Sigmoid colon (tissue), 4 donors: ENCODE results near the gene KRTAP12-3.

Experiments
- CTCF ChIP-seq, 4 experiments: fragments of 450-650 bp in 3 of 4; fragments of 200-600 bp in 1 of 4; IDR thresholded peaks; one replicate each; pipeline ENCODE4 v1.5.1; 2016 to 2019; ENCODE audit warnings: antibody characterized with exemption in 4 of 4, mild to moderate bottlenecking in 3 of 4, moderate library complexity in 2 of 4
- EP300 ChIP-seq, 4 donors: sonication (generic); formaldehyde crosslinking; IDR thresholded peaks; one replicate each; pipeline ENCODE4 v1.6.1; 2017; ENCODE audit warnings: antibody characterized with exemption in 4 of 4
- POLR2A ChIP-seq, 2 donors: fragments of 450-650 bp; IDR thresholded peaks; one replicate each; pipeline ENCODE4 v1.6.1; 2016; ENCODE audit warnings: antibody characterized with exemption in 2 of 2, mild to moderate bottlenecking in 2 of 2, moderate library complexity in 2 of 2
- POLR2AphosphoS5 ChIP-seq, 4 donors: sonication (generic); formaldehyde crosslinking; IDR thresholded peaks; one replicate each; pipeline ENCODE4 v1.6.1; 2017; ENCODE audit warnings: antibody characterized with exemption in 4 of 4

- no peak for TF ChIP-seq CTCF (IDR thresholded peaks at IDR 0.05)
- no peak for TF ChIP-seq POLR2A (IDR thresholded peaks at IDR 0.05)
- no peak for TF ChIP-seq EP300 (IDR thresholded peaks at IDR 0.05)
- TF ChIP-seq POLR2AphosphoS5 (IDR thresholded peaks at IDR 0.05), result no peak
These were observed 43.3 kb downstream of the KRTAP12-3 start for GRCh38 chr21:44701023-44701400.
